Cortex of kidney (tissue), 1 donor: ENCODE results near the gene RBPJL.
"Not testable (repeated sequence)": the region's sequence is repeated elsewhere in the genome, so short reads cannot be mapped to it uniquely, and the experiment has no call there.

Experiments
- DNase-seq: peaks from one replicate; lab custom pipeline; 2025; lab: John Stamatoyannopoulos, UW

Gene RBPJL

DNA sequence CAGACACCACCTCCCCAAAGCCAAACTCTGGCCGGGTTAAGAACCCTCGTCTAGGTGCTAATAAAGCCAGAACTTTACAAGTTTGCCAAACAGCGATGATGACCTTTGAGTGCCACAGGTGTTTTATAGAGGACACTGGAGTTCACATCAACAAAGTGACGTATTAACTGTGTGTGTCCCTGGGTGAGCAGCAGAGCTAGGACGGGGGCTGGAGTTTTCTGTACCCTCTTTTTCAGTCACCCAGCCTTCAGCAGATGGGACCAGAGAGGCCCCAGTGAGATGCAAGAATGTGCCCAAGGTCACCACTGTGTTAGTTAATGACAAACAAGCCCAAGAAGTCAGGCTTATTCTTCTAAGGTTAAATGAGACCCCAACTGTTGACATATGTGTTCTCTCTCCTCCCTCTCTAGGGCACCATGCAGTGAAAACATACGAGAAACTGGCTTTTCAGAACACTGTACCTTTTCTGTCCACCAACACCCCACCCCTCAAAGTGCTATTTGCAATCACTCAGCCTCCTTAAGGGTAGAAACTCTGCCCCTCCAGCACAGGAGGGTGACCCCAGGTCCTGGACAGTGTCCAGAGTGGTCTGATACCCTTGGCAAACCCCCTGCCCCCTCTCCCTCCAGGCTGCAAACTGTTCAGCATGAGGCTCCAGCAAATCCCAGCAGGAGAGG, 36.4 kb downstream of the RBPJL start:
- no peak for DNase-seq

DNA sequence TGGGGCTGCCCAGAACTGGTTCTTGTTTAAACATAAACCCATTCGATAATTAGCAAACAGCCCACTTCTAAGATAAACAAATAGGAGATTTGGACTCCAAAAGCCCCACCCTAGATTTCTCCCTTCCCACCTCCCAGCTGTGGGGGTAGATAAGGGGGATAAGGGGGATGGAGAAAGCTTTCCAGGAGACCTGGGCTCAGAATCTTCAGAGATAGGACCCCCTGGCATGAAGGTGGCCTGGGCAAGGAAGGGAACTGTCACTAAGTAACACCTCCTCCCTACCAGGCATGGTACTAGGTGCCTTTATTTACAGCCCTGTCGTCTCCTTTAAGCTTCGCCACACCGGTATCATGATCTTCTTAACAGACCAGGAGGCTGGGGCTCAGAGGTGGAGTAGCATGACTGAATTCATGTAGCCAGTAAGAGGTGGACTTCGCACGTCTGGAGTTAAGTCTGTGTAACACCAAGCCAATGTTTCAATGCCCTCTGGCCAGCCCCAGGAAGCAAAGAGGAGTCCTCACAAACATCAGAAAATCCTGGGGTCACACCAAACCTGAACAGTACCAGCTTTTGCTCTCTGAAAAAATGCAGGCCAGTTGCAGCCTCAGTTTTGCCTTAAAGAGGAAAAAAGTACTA, 37.0 kb downstream of the RBPJL start:
- no peak for DNase-seq

DNA sequence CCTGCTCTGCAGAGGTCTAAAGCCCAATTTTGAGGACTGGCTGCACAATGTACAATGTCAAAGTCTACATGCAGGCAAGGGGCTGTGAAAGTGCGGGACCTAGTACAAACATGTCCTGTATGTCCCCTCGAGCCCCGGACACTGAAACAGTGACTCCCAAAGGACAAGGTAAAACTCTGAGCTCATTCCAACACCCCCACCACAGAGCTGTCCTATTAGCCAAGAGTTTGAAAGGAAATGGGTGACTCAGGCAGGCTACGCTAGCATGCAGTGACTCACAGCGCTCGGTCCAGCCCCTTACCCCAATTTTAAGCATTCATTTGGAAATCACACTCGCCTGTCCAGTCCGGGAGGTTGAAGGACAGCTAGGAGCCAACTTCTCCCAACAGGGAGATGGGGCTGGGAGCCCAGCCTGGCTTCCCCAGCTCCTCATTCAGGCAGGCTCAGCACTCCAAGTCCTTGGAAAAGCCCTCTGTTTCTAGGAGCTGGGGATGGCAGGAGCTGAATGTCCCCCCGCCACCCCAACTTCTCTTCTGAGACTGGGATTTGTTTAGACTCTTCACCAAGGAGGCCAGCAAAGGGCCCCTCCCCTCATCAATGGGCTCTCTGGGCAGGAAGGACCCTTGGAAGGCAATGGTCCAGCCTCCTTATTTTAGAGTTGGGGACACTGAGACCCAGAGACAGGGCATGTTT, 37.7 kb downstream of the RBPJL start:
- DNase-seq, result no peak

DNA sequence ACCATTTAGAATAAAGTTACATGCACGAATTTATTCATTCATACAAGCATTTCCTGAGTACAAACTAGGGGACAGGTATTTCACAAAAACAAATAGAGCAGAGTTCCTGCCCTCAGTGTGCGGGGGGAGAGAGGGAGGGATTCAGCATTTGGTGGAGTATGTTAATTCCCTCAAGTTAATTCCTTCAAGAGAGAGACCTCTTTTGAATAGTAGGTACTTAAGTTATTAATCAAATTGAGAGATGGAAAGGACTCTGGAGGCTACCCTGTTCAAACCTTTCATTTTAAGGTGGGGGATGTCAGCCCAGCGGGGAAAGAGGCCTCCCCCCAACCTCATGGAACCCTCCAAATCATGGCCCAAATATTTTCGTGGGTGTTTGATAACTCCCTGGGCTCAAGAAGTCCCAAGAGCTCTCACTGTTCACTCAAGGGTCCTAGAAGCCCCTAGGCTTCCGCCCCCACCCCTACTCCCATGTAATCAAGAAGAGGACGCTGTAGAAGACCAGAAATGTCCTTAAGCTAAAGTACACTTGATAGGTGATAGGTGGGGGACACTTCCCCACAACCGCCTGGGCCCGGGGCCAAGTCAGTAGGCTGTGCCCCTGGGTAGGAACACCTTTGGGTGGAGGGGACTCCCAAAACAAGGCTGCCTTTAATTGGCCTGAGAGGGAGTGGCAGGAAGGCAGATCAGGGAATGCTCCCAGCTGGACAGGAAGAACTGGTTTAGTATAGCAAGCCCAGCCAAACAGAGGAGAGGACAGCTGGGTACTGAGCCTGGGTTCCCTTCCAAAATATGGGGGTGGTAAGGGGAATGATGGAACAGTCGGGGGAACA, 38.7 kb downstream of the RBPJL start:
- no peak for DNase-seq

DNA sequence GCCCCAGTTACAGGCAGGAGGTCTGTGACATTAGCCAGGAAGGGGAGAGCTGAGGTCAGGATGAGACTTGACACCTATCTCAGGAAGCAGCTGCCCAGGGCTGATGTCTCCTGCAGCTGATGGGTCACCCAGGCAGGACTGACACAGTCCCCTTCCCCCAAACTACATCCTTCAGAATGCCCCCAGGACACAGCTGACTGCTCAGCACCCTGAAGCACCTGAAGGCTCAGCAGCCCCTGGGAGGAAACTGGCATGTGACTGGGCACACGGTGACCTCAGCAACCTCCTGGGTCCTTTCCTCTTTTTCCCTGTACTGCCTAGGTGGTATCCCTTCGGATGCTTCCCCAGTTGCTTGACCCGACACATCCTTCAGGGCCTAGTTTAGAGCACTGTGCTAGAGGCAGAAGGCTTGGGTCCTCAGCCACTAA, 39.7 kb downstream of the RBPJL start:
- DNase-seq, result no peak

DNA sequence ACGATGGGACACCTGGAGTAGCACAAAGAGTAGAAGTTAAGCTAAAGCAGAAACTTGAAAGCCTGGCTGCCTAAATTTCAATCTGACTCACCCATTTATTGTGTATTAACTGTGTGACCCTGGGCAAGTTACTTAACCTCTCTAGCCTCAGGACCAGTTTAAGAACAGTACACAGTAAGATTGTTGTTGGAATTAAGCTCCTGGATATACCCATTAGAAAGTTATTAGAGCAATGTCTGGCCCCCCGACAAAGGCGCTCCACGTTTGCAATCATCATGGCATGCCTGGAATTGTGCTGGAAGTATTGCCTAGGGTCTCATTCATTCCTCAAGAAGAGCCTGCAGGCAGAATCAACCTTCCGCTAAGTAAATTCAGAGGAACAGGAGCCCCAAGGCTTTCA, 40.2 kb downstream of the RBPJL start:
- DNase-seq, result no peak

DNA sequence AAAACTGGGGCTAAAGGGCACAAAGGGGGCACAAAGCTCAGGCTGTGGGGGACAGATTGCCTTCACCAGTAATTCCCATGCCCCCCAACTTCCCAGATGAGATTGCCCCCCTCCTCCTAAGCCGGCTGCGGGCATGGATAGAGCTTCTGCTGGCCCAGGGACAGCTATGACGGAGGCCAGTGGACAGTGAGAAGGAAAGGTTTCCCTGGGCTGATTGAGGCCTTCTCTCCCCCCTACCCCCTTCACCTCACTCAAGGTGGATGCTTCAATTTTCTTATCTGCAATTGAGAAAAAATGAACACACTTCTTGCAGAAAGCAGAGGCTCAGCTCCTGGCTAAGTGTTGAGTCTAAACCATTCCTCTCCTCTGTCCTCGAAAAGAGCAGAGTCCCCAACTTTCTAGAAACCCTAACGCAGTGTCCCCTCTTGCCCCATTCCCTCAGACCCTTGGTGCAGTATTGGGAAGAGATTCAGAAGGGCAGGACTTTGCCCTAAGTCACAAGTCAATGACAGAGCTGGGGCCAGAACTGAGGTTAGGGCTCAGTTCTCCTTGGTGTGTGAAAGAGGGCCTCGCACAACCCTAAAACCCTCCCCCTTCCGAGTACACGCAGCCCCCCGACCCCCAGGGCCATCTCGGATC, 40.8 kb downstream of the RBPJL start:
- DNase-seq, result no peak

DNA sequence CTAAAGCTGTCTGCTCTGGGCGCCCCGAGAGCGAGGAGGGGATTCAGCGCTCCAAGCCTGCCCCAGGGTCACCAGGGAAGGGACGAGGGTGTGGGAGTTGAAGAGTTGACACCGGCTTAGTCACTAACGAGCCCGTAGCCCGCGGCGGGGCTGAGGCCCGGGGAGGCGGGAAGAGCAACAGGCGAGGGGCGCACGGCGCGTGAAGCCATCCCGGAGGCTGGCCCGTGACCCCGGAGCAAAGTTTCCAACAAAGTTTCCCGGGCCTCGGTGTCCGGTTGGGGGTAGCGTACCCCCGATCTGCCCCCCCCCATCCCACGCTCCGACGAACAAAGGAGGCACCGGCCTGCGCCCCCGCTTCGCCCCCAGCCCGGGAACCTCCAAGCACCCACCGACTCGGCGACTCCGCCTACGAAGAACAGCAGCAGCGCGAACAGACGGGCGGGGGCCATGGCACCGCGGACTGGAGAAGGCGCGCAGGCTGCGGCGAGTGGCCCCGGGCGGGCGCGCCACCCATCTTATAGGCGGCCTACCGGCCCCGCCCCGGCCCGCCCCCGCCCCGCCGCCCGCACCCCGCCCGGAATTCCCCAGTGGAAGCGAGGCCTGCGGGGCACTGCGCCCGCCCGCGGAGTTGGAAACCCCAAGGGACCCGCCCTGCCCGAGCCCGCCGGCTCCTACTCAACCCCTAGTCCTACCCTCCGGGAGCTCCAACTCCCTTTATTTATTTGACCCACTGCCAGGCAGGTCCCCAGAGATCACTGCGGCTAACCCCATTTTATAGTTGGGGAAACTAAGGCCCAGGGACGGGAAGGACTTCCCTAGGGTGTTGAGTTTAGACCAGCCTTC, 41.5 kb downstream of the RBPJL start, which contains the start of gene SDC4:
Gene SDC4, minus strand, starts transcription at position 489 of the 843 bp plus-strand sequence. Its CDS starts 40 bp downstream, at position 449.
- no peak for DNase-seq

DNA sequence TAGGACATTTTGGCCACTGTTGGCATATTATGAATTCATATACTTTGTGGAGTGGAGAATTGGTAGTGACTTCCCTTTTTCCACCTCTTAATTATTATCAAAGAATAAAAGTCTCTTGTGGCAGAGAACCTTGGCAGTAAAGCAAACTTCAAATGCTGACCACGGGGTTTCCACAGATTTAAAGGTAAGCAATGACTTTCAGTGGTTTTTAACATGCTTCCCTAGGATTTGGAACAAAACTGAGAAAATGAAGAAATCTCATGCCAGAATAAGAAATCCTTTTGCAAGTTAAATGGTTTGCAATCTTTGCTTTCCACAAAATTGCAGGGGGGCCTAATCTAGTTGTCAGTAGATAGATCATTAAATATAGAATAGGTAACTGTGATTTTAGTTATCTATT, 43.6 kb downstream of the RBPJL start:
- DNase-seq, result no peak

DNA sequence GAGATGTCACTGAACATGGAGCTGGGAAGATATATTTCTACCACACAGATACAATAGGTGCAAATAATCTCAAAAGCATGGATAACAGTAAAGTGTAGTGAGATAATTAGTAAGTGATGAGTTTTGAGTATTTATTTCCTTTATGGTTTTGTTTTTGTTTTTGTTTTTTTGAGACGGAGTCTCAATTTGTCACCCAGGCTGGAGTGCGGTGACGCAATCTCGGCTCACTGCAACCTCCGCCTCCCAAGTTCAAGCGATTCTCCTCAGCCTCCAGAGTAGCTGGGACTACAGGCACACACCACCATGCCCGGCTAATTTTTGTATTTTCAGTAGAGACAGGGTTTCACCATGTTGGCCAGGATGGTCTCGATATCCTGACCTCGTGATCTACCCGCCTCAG, 44.2 kb downstream of the RBPJL start:
- not testable (repeated sequence) for DNase-seq

DNA sequence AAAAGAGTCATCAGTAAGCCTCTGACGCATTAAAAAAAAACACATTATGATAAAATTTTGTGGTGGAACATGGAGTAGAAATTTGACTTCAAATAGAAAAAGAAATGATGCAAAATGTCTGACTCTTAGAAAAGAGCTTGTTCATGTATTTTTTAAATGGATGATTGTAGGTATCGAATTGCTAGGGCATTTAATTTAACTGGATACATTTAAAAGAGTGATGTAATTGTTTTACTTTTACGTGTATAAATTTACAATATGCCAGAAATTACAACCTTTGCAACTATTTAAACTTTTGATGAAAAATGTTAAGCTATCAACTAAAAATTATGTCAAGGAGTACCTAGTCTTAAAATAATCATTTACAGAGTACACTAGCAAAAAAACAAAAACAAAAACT, 46.1 kb downstream of the RBPJL start:
- DNase-seq, result no peak

DNA sequence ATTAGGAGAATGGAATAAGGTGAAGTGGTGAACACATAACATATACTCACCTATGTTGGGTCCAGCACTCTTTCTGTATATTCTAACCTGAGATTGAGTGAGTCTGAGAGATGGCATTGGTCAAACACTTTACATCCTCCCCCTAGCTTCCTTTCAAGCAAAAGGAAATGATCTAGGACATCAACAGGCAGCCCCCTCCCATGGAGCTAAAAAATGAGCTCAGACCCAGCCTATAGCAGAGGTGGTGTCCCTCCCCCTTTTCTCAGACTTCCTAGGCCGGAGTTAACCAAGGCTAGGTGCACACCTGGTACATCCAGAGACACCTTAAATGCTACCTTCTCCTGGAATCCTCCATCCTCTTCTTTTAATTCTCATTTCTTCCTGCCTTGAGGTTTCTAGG, 47.1 kb downstream of the RBPJL start:
- no peak for DNase-seq

DNA sequence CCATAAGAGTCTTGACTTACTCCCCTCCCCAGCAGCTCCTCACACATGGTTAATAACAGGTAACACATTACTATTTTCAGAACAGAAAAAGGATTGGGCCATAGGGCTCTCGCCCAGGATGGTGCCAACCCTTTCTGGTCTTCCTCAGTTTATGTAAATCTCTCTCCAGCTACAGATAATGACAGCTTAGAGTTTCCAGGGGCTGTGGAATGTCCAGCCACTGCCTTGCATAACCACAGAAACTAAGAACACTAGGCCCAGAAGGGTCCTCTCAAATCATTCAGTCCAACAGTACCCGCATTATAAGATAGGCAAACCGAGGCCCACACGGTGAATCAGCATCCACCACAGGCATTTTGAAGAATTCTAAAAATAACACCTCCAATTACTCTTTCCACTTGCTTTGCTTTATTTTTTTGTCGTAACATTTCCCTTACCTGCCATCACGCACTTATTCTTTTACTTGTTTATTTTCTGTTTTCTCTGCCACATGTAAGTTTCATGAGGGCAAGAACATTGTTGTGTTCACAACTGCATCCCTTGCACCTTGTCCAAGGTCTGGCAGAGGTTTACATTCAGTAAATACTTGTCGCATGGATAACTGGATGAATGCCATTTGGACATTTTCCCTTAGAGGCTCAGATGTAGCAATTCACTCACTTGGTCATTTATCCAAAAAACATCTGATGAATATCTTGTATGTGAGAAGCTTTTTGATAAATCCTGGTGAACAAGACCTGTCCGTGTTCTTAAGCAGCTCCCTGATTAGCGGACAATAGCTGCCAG, 48.0 kb downstream of the RBPJL start:
- DNase-seq, result no peak

DNA sequence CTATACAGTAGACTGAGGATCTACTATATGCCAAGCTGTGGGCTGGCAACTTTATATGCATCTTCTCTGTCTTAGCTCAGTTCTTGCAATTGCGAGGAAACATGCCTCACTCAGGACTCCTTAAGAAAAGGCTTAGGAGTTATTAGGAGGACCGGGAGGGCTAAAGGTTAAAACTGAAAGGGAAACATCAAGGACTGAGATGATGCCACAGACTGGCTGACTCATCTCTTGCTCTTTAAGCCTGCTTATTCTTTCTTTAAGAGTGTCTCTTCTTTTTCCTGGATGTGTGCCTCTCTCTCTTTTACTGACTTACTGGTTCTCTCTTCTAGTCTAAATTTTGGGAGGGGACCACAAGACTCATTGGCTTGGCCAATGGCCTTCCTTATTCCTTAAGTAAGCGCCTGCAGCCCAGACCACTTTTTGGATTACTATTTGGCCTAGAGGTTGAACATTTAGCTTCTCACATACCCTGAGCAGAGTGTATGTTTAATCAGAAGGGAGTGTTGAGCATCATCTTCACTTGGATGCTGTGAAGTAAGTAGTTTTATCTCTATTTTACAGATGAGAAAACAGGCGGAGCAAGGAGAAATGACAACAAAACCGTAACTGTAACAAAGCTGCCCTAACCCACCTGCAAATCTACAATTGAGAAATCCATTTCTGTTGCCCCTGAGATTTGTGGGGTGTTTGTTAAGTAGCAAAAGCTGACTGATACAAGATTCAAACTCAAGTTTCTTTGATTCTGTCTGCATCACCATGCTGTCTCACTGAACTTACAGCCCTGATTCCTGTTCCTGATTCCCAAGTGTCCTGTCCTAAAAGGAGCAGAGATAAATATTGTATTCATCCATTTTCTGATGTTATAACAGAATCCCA, 48.8 kb downstream of the RBPJL start:
- no peak for DNase-seq

DNA sequence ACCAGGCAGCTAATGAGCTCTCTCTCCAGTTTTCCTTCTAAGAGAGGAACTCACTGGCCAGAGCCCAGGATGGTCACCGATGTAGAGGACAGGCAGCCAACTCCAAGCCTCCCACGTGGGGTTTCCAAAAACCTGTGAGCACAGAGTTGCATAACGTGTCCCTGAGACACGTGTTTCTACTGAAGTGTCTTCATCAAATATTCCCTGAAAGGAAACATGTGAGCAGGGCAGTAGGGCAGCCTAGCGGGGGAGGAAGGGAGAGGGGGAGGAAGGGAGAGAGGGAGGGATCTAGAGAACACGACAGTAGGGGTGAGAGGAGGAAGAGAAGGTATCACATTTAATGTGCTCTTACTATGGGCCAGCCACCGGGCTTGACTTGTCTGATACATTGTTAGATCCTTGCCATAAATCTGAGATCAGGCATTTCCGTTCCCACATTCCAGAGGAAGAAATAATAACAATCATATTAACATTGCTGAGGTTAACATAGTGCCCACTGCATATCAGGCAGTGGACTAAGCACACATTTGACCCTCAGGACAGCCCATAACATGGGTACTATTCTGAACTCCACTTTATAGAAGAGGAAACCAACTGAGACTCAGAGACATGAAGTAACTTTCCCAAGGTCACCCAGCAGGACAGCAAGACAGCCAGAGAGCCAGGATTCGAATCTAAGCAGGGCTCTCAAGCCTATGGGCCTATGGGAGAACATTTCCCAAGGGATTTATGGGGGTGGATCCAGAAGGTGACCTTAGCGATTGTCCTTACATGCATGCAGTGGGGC, 51.8 kb downstream of the RBPJL start:
- DNase-seq, result no peak

DNA sequence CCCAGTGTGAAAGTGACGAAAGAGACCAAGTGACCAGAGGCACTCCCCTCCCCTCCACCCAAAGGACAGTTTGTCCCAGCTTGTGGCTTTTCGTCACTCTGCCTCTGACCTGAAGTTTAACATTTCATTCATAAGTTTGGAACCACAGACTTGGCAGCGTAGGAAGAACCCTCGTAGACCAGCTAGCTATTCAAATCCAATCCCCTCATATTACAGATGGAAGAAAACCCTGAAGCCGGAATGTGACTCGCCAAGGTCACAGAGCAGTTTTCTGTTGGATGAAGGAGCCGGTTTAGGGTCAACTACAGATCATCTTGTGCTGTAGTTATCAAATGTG, 52.4 kb downstream of the RBPJL start:
- DNase-seq, result no peak

DNA sequence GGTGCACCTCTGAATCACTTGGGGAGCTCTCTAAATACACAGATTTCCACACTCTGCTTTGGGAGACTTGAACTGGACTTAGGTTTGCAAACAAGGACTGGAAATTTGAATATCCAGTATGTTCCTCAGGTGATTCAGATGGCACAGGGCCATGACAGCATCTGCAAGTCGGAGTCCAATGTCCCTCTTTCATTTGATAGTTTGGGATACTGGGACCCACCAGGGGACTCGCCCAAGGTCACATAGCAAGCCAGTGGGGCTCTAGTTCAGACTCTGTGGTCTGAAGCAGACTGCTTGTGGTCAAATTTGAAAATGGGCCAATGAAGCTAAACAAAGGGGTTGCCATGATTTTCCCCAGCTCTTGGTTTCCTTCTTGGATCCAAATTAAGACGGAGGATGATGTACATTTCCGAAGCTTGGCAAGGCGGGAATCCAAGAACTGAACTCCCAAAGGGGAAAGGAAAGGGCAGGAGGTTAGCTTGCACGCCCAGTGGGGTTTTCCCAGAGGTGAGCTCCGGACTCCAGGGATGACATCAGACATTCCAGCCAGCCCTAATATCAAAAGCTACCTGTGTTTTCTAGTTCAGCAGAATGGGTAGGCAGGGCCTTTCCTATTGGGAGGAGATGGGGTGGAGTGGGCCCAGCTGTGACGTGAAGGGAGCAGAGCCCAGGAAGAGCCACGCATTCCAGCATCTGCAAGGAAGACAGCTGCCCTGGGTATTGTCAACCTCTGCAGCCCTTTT, 52.9 kb downstream of the RBPJL start:
- no peak for DNase-seq

DNA sequence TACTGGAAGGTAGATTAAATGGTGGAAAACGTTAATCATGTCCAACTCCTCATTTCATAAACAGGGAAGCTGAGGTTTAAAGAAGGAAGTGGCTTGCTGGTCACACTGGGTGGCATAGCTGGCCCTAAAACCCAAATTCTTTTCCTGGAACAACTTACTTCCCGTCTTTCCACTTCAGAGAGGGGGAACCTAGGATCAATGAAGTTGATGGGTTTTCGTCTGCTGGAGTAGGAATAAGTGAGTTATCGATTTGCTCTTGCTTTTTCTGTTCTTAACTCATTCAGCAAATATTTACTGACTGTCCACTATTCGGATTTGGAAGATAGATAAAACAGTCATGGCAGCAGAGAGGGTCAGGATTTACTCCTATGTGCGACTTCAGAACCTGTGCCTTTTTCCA, 55.2 kb downstream of the RBPJL start:
- no peak for DNase-seq
